Subcutaneous adipose tissue (tissue), 4 donors: ENCODE results near the gene ATP8A1. TPM values are rescaled to one million over a fixed set of nuclear protein-coding genes. Genes with fewer than 3 reads are reported as not detected.

Experiments used
- total RNA-seq, 4 donors: library from RNA; depleted of rRNA; stranded (reverse); fragments of >200 nt; gene quantifications; one replicate each; pipeline ENCODE4 v1.1.0, GENCODE V29; 2016
- TF ChIP-seq, protein P1 (sequence below): fragments of 450-650 bp; IDR thresholded peaks from one replicate; pipeline ENCODE4 v1.5.1; 2016; ENCODE audit warnings: low read depth, mild to moderate bottlenecking, control low read depth, antibody characterized with exemption, moderate library complexity

ATP8A1 gene
- total RNA-seq, 4 donors from 2014 or later, result 17.6 to 38.5 (median 21.0) TPM

DNA sequence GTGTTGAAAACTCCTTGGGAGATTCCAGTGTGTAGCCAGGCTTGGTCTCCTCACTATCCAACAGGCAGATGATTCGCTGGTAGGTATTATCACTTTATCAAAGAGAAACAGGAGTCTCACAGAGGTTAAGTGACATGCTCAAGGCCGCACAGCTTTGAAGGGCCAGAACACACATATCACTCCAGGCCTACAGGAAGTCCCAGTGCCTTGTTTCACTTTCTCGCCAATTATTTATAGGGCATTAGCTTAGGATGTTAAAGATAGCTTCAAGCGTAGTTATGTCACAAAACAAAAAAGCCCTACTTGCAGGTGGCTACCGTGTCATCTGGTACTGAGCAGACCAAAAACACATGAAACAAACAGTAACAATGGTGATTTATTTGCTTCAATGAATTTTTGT, 13.2 kb downstream of the ATP8A1 start:
- TF ChIP-seq, protein P1, sequence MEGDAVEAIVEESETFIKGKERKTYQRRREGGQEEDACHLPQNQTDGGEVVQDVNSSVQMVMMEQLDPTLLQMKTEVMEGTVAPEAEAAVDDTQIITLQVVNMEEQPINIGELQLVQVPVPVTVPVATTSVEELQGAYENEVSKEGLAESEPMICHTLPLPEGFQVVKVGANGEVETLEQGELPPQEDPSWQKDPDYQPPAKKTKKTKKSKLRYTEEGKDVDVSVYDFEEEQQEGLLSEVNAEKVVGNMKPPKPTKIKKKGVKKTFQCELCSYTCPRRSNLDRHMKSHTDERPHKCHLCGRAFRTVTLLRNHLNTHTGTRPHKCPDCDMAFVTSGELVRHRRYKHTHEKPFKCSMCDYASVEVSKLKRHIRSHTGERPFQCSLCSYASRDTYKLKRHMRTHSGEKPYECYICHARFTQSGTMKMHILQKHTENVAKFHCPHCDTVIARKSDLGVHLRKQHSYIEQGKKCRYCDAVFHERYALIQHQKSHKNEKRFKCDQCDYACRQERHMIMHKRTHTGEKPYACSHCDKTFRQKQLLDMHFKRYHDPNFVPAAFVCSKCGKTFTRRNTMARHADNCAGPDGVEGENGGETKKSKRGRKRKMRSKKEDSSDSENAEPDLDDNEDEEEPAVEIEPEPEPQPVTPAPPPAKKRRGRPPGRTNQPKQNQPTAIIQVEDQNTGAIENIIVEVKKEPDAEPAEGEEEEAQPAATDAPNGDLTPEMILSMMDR, result no peak

DNA sequence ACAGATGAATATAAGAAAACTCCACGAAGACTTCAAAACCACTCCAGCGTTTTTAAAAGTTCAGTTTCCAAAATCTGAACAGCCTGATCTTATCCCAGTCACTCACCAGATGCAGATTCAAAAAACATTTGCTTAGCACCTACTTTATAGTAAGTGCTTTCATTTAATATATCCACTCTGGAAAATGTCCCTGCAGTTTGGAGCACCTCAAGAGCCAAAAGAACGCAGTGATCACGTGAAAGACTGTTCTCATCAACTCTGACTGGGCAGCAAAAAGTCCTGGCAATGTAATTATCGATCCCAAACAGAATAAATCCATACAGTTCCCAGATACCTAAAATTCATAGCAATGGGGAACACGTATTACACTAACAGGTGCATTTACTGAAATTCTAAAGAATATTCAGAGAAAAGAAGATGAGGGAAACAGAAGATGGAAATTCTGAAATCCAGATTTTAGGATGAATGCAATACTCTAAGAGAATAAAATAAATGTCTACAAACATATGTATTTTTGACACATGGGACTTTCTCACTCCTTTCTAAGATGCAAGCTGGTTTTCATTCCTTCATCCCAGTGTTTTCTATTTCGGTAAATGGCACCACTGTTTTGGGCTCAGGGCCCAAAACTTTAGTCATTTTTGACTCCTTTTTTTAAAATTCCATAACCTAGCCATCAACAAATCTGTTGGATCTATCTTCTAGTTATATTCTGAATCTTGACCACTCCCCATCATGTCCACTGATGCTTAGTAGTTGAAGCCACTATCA, 13.9 kb downstream of the ATP8A1 start:
- TF ChIP-seq, protein P1, result no peak

DNA sequence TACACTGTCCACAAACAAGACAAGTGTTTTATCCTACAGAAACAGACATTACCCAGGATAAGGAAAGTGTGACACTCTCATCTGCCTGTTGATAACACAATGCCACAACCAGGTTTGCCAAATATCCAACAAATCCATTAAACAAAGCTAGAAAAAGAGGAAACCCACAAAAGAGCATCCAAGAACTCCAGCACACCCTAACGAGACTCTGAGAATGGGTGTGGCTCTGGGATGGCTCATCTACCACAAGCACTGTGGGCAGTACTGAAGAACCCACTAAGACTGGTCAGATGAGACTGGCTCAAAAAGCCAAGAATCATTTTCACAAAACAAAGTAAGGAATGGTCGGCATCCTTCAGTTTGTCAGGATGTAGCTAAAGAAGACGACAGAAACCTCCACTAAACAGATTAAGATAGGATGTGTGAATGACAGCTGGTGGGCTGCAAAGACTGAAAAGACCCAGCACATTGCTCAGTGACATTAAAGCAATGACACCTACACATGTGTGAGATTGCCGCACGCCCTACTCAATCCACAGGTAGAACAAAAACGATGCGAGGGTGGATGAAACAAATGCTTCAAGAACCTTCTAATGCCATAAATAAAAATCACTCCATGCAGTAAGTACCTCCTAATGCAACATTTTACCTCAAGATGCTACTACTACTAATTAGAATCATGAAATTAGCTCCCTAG, 14.7 kb downstream of the ATP8A1 start:
- TF ChIP-seq, protein P1, result no peak

DNA sequence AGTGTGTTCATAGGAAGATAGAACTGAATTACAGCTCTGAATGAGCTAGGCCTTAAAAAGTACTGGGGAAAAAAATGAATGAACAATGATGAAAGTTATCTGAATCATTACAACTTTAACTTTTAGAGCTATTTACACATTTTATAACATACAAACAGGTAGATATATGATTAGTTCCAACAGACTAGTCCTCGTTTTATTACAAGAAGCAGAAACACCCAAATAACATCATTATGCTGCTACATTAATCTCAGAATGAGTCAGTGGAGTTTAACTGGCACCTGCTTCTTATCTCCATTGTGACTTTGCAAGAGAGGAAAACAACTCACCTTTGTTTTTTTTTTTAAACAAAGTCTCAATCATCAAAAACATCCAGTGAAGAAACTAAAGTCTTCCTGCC, 15.2 kb downstream of the ATP8A1 start:
- TF ChIP-seq, protein P1, result no peak

DNA sequence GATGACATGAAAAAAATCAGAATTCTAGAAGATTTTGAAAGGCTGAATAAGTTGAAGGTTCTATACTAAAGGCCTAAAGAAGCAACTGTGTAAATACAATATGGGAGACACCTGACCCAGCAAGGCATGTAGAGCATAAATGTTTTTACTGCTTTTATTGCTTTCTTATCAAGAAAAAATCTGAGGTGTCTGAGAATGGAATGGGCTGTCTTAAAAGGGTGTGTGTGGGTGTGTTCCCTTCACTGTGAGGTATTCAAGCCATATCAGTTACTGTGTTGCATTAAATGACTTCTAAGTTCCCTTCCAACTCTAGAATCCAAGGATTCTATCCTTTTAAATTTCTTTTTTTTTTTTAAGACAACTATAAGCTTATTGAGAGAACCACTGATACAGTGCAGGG, 15.7 kb downstream of the ATP8A1 start:
- TF ChIP-seq, protein P1, result no peak

DNA sequence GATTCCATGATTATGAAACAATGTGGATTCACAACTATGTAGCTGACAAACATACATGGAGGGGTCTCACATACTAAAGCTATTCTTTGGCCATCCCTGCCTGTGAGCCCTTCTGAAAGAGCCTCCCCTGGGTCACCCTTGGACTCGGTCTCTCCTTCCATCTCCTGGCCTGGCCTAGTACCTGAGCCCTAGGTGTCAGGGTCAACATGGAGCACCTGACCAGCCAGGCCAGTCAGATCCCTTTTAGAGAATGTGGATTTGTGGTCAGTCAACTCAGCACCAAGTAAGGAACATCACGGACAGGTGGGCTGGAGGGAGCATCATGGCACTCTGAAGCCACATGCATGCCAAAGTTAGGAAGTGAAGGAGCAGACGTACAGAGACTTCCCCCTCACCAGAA, 16.3 kb downstream of the ATP8A1 start:
- TF ChIP-seq, protein P1, result no peak

DNA sequence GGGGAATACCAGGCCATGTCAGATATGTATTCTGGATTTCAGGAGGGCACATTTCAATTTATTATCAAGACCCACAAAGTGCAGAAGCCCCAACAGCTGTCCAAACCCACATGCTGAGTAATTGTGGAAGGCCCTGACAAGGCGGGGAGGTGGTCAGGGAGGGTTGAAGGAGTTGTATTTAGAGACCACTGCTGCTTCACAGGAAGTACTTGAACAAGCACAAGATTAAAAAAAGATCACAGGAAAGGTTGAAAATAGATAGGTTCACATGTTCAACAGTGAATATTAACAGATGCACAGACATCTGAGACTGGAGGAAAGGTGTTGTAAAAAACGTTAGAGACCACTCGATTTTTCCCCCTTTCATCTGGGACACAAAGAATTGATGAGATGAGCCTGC, 17.9 kb downstream of the ATP8A1 start:
- TF ChIP-seq, protein P1, result no peak
